Measurements from ENCODE around the gene PDGFD. TPM values are rescaled to one million over a fixed set of nuclear protein-coding genes. Genes with fewer than 3 reads are reported as not detected.

Gene PDGFD
- polyA plus RNA-seq, 1 donor from 2014 or later, result 1.0 TPM

- Histone ChIP-seq H3K4me3 (ENCODE audit: low read length) (no peak overlapping the region), H3K9me2 (ENCODE audit: insufficient read depth, low read length) (no peaks in the 10 kb centered on the region), H3K27ac (ENCODE audit: low read length) (no peak overlapping the region), H4K20me1 (ENCODE audit: insufficient read depth) (no peaks in the 10 kb centered on the region), H3F3A (ENCODE audit: insufficient read depth, low read length, poor library complexity, severe bottlenecking) (no peaks in the 10 kb centered on the region), H3K9me3 (ENCODE audit: low read length) (peaks cover under 1% of the 10 kb centered on the region), H3K4me2 (ENCODE audit: low read length) (no peak overlapping the region), H3K27me3 (ENCODE audit: insufficient read depth, low read depth, low read length) (no peaks in the 10 kb centered on the region), H3K36me3 (ENCODE audit: insufficient read depth, low read length) (no peaks in the 10 kb centered on the region), H3K79me2 (replicated peaks; ENCODE audit: insufficient read depth, low read length) (no peaks in the 10 kb centered on the region), H2AFZ (ENCODE audit: low read depth, low read length) (no peak overlapping the region), H3K9ac (ENCODE audit: low read length) (no peak overlapping the region)
- TF ChIP-seq TAF1 (IDR thresholded peaks at IDR 0.05; ENCODE audit: low read depth) (no peak), SMC3 (conservative IDR thresholded peaks at IDR 0.05; ENCODE audit: poor library complexity) (no peak), RAD21 (conservative IDR thresholded peaks at IDR 0.05) (no peak), REST (IDR thresholded peaks at IDR 0.05; ENCODE audit: borderline replicate concordance) (no peak), EZH2 (IDR thresholded peaks at IDR 0.05; ENCODE audit: borderline replicate concordance, insufficient read depth, low read length, poor library complexity, severe bottlenecking) (no peak), MXI1 (conservative IDR thresholded peaks at IDR 0.05; ENCODE audit: poor library complexity, severe bottlenecking) (no peak), EP300 (conservative IDR thresholded peaks at IDR 0.05; ENCODE audit: poor library complexity, severe bottlenecking) (no peak)
Observed at GRCh38 chr11:104118105-104118744, 45.7 kb downstream of the PDGFD start.

- Histone ChIP-seq H3K9me3 (ENCODE audit: low read length) (peaks cover 5% of the 10 kb centered on the region), H3K9me2 (ENCODE audit: insufficient read depth, low read length) (no peaks in the 10 kb centered on the region), H3K79me2 (replicated peaks; ENCODE audit: insufficient read depth, low read length) (no peaks in the 10 kb centered on the region), H2AFZ (ENCODE audit: low read depth, low read length) (no peak overlapping the region), H4K20me1 (ENCODE audit: insufficient read depth) (no peaks in the 10 kb centered on the region), H3K9ac (ENCODE audit: low read length) (no peak overlapping the region), H3F3A (ENCODE audit: insufficient read depth, low read length, poor library complexity, severe bottlenecking) (no peaks in the 10 kb centered on the region), H3K27me3 (ENCODE audit: insufficient read depth, low read depth, low read length) (no peaks in the 10 kb centered on the region), H3K36me3 (ENCODE audit: insufficient read depth, low read length) (no peaks in the 10 kb centered on the region), H3K4me2 (ENCODE audit: low read length) (no peak overlapping the region), H3K4me3 (ENCODE audit: low read length) (no peak overlapping the region), H3K27ac (ENCODE audit: low read length) (no peak overlapping the region)
- TF ChIP-seq RAD21 (conservative IDR thresholded peaks at IDR 0.05) (no peak), TAF1 (IDR thresholded peaks at IDR 0.05; ENCODE audit: low read depth) (no peak), MXI1 (conservative IDR thresholded peaks at IDR 0.05; ENCODE audit: poor library complexity, severe bottlenecking) (no peak), CTCF (IDR thresholded peaks at IDR 0.05; ENCODE audit: poor library complexity, severe bottlenecking) (no peak)
Observed at GRCh38 chr11:104113541-104113940, 50.4 kb downstream of the PDGFD start.

All from neural cell (in vitro differentiated cells).